Endothelial cell of umbilical vein (primary cell): ENCODE results near the gene P2RY2. TPM values are rescaled to one million over a fixed set of nuclear protein-coding genes. Genes with fewer than 3 reads are reported as not detected.

ENCODE experiments used
- BruUV-seq: library from RNA; stranded (reverse); fragments of 400-500 nt; replicated peaks from 2 replicates; lab custom pipeline; 2021; lab: Mats Ljungman, UMichigan
- CTCF ChIA-PET: fragments of 300-600, 350-600 bp; sonication (Branson Sonifier 250); formaldehyde crosslinking; loops from one replicate; lab custom pipeline; 2021; ENCODE audit warnings: antibody characterized with exemption, inconsistent platforms; lab: Charles Lee
- POLR2A ChIA-PET: fragments of 300-600, 350-600 bp; sonication (Branson Sonifier 250); formaldehyde crosslinking; loops from one replicate; lab custom pipeline; 2021; ENCODE audit warnings: antibody characterized with exemption, inconsistent platforms; lab: Charles Lee
- DNase-seq: peaks from one replicate; pipeline ENCODE4 v3.0.0-alpha.2; 2011; ENCODE audit warnings: low read depth, low spot score
- FAIRE-seq: peaks from 2 replicates; lab custom pipeline; 2011; peaks lifted over from hg19 to GRCh38; lab: Jason Lieb, UNC
- H2AFZ ChIP-seq: 2 replicates; pipeline ENCODE4 v1.6.0; 2012; ENCODE audit warnings: low read depth, low read length, control low read depth, inconsistent platforms
- H3K27ac ChIP-seq: 2 replicates; pipeline ENCODE4 v1.5.1; 2011; ENCODE audit warnings: low read depth, mild to moderate bottlenecking, control low read depth, low read length, moderate library complexity; ENCODE audit not compliant: insufficient read depth
- H3K27me3 ChIP-seq, 2 experiments: 2 replicates each; pipeline versions ENCODE4 v1.6.0 to v1.6.1; 2011; ENCODE audit warnings: low read length in 2 of 2, mixed read lengths in 1 of 2; ENCODE audit not compliant: control insufficient read depth in 2 of 2, insufficient read depth in 2 of 2
- H3K36me3 ChIP-seq, 2 experiments: 2 replicates in 1 of 2; 3 replicates in 1 of 2; pipeline ENCODE4 v1.5.1; 2011; ENCODE audit warnings: low read length in 2 of 2, mild to moderate bottlenecking in 1 of 2, moderate library complexity in 1 of 2; ENCODE audit not compliant: control insufficient read depth in 2 of 2, insufficient read depth in 2 of 2; ENCODE audit errors: extremely low read depth in 1 of 2
- H3K4me1 ChIP-seq: 3 replicates; pipeline ENCODE4 v1.5.1; 2011; ENCODE audit warnings: mild to moderate bottlenecking, low read length; ENCODE audit not compliant: control insufficient read depth, insufficient read depth; ENCODE audit errors: extremely low read depth
- H3K4me2 ChIP-seq: 2 replicates; pipeline ENCODE4 v1.6.1; 2011; ENCODE audit warnings: low read length, control low read depth, mixed read lengths; ENCODE audit not compliant: insufficient read depth
- H3K4me3 ChIP-seq, 3 experiments: fragments of 200-600 bp in 1 of 3; sonication (generic), shearing (Covaris generic) in 1 of 3; replicated peaks in 1 of 3; 2 replicates each; pipeline ENCODE4 v1.5.1; 2011 to 2016; ENCODE audit warnings: control low read depth in 3 of 3, low read length in 3 of 3, mild to moderate bottlenecking in 2 of 3, inconsistent platforms in 1 of 3, low read depth in 1 of 3, moderate library complexity in 1 of 3; ENCODE audit not compliant: insufficient read depth in 1 of 3
- H3K79me2 ChIP-seq: 2 replicates; pipeline ENCODE4 v1.6.0; 2012; ENCODE audit warnings: low read length, inconsistent platforms; ENCODE audit not compliant: control insufficient read depth, insufficient read depth
- H3K9ac ChIP-seq: replicated peaks from 2 replicates; pipeline ENCODE3; 2011; ENCODE audit warnings: low read length, control low read depth; ENCODE audit not compliant: insufficient read depth; ENCODE audit errors: extremely low read depth
- H3K9me1 ChIP-seq: replicated peaks from 3 replicates; pipeline ENCODE4 v1.6.0; 2011; ENCODE audit warnings: mild to moderate bottlenecking, low read length; ENCODE audit not compliant: control insufficient read depth, insufficient read depth; ENCODE audit errors: extremely low read depth
- H3K9me3 ChIP-seq: replicated peaks from 2 replicates; pipeline ENCODE4 v1.5.1; 2012; ENCODE audit warnings: low read length, inconsistent platforms; ENCODE audit not compliant: control insufficient read depth, insufficient read depth
- H4K20me1 ChIP-seq: replicated peaks from 2 replicates; pipeline ENCODE3; 2011; ENCODE audit warnings: mild to moderate bottlenecking, low read length; ENCODE audit not compliant: control insufficient read depth, insufficient read depth; ENCODE audit errors: extremely low read depth
- FOS ChIP-seq: IDR thresholded peaks from 2 replicates; pipeline ENCODE4 v1.6.1; 2011; ENCODE audit warnings: mild to moderate bottlenecking, low read length, moderate library complexity, borderline replicate concordance; ENCODE audit not compliant: insufficient read depth
- GATA2 ChIP-seq: IDR thresholded peaks from 2 replicates; pipeline ENCODE4 v1.7.0; 2011; ENCODE audit warnings: low read depth, mild to moderate bottlenecking, moderate library complexity, mixed read lengths, low read length; ENCODE audit not compliant: insufficient read length, insufficient read depth
- JUN ChIP-seq: IDR thresholded peaks from 2 replicates; pipeline ENCODE4 v1.6.1; 2011; ENCODE audit warnings: borderline replicate concordance, low read depth; ENCODE audit not compliant: insufficient read length, insufficient read depth
- MYC ChIP-seq: IDR thresholded peaks from one replicate; pipeline ENCODE4 v1.6.1; 2011; ENCODE audit warnings: mild to moderate bottlenecking, low read depth, low read length
- POLR2A ChIP-seq: IDR thresholded peaks from 2 replicates; pipeline ENCODE4 v1.6.1; 2012; ENCODE audit warnings: low read depth, mild to moderate bottlenecking, control low read depth, low read length
- POLR2AphosphoS5 ChIP-seq: IDR thresholded peaks from 2 replicates; pipeline ENCODE4 v1.6.1; 2012; ENCODE audit warnings: low read depth, mild to moderate bottlenecking, control low read depth, low read length, moderate library complexity; ENCODE audit not compliant: insufficient read depth
- dilution Hi-C: fragments of 300-500 bp; cut with MboI; formaldehyde crosslinking; loops from one replicate; pipeline ENCODE4 v1.15.0; 2019; ENCODE audit warnings: low sequenced_read_pairs; ENCODE audit not compliant: extremely low pct_ligation_motif_present
- intact Hi-C: fragments of 100-400 bp; cut with micrococcal nuclease; formaldehyde crosslinking; loops from one replicate; pipeline ENCODE4 v1.10.0; 2022
- polyA plus RNA-seq, 4 experiments: library from polyadenylated mRNA; depleted of rRNA in 3 of 4; stranded (reverse) in 3 of 4; unstranded in 1 of 4; fragments of >200 nt; gene quantifications; 2 replicates each; pipeline versions ENCODE4 v1.2.1 to v1.2.3, GENCODE V29; 2011 to 2012; ENCODE audit warnings: missing spikeins in 1 of 4
- total RNA-seq: library from RNA; stranded (reverse); gene quantifications from 2 replicates; pipeline ENCODE4 v1.2.3, GENCODE V29; 2021
- TF ChIP-seq, protein P1 (sequence below), 2 donors: IDR thresholded peaks; 1 replicate in 1 of 2; 2 replicates in 1 of 2; pipeline ENCODE4 v1.5.1; 2011; ENCODE audit warnings: low read length in 2 of 2, mild to moderate bottlenecking in 2 of 2, moderate library complexity in 2 of 2, control low read depth in 1 of 2, inconsistent platforms in 1 of 2, low read depth in 1 of 2; ENCODE audit not compliant: insufficient read depth in 1 of 2; ENCODE audit errors: extremely low read depth in 1 of 2
- TF ChIP-seq, protein P2 (sequence below): IDR thresholded peaks from 2 replicates; pipeline ENCODE4 v1.6.1; 2011; ENCODE audit not compliant: insufficient read depth, insufficient read length

Gene P2RY2
- total and polyA plus RNA-seq, 2 donors (not counting 3 experiments of a cell fraction or from before 2014, with no cell fraction given): 4.8 to 5.6 TPM

DNA sequence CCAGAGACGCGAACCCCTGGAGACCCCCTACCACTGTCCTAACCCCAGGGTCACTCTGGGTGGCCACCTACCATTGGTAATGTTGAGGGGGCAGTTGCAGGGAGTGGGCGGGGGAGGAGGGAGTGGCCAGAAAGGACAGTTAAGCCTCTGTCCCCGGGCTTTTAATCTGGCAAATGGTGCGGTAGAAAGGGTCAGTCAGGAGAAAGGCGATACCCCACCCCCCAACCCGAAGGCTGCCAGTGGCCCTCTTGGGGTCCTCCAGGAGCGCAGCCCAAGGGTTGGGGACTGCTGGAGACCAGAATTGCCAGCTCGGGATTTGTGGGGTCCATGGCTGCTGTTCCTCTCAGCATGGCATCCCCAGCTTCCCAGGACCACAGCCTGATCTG lies 742 bp downstream of the P2RY2 start:
- Histone ChIP-seq H3K9me3 (no peaks in the 10 kb centered on the region), H3K27me3 (no peaks in the 10 kb centered on the region), H3K36me3 (no peaks in the 10 kb centered on the region), H3K9me1 (no peaks in the 10 kb centered on the region), H2AFZ (peak overlapping the region; percentile 13), H3K9ac (no peak overlapping the region), H3K4me1 (no peaks in the 10 kb centered on the region), H3K4me2 (peak overlapping the region; percentile 2), H3K4me3 (peak overlapping the region in 2 of 3 experiments; percentile 0 to 30), H3K27ac (no peak overlapping the region), H3K79me2 (no peaks in the 10 kb centered on the region), H4K20me1 (no peaks in the 10 kb centered on the region)
- DNase-seq (no peak), FAIRE-seq (no peak)
- intact Hi-C loops: loop anchor here (1.0 kb wide), 3 partner anchors 23 to 70 kb away; no protein-coding TSS in a partner anchor
- ChIA-PET POLR2A (no interaction called here), CTCF (interaction anchor here (0.9 to 2.9 kb wide), 8 partner anchors 8 to 116 kb away, joined by 3 to 18 read pairs (median 5); no protein-coding TSS in a partner anchor)
- no TSS peak for BruUV-seq
- dilution Hi-C loops: no loop called here
- no peak for TF ChIP-seq JUN
- no peak for TF ChIP-seq POLR2AphosphoS5
- no peak for TF ChIP-seq FOS
- TF ChIP-seq, protein P1, sequence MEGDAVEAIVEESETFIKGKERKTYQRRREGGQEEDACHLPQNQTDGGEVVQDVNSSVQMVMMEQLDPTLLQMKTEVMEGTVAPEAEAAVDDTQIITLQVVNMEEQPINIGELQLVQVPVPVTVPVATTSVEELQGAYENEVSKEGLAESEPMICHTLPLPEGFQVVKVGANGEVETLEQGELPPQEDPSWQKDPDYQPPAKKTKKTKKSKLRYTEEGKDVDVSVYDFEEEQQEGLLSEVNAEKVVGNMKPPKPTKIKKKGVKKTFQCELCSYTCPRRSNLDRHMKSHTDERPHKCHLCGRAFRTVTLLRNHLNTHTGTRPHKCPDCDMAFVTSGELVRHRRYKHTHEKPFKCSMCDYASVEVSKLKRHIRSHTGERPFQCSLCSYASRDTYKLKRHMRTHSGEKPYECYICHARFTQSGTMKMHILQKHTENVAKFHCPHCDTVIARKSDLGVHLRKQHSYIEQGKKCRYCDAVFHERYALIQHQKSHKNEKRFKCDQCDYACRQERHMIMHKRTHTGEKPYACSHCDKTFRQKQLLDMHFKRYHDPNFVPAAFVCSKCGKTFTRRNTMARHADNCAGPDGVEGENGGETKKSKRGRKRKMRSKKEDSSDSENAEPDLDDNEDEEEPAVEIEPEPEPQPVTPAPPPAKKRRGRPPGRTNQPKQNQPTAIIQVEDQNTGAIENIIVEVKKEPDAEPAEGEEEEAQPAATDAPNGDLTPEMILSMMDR (IDR thresholded peaks at IDR 0.05; ENCODE audit: extremely low read depth in 1 of 2, insufficient read depth in 1 of 2, low read depth in 1 of 2, low read length in 2 of 2): no peak
- TF ChIP-seq POLR2A: no peak
- TF ChIP-seq GATA2: no peak
- TF ChIP-seq, protein P2, sequence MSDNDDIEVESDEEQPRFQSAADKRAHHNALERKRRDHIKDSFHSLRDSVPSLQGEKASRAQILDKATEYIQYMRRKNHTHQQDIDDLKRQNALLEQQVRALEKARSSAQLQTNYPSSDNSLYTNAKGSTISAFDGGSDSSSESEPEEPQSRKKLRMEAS: no peak
- no peak for TF ChIP-seq MYC
